PC-9 (cell line): Measurements from ENCODE around the gene ARGLU1. TPM values are rescaled to one million over a fixed set of nuclear protein-coding genes. Genes with fewer than 3 reads are reported as not detected.

Experiments used
- BruUV-seq: library from RNA; stranded (reverse); fragments of 400-500 nt; replicated peaks from 2 replicates; lab custom pipeline; 2021; lab: Mats Ljungman, UMichigan
- CTCF ChIA-PET: fragments of 300-600 bp; sonication (Branson Sonifier 250); formaldehyde crosslinking; loops from one replicate; lab custom pipeline; 2022; ENCODE audit warnings: antibody characterized with exemption; lab: Charles Lee
- POLR2A ChIA-PET: fragments of 300-600 bp; sonication (Branson Sonifier 250); formaldehyde crosslinking; loops from one replicate; lab custom pipeline; 2022; ENCODE audit warnings: antibody characterized with exemption; ENCODE audit not compliant: unreplicated experiment; lab: Charles Lee
- DNase-seq, 2 experiments: peaks; one replicate each; pipeline versions ENCODE4 v3.0.0 to v3.0.0-alpha.2; 2015 to 2022; ENCODE audit warnings: mixed read lengths in 1 of 2
- H2AFZ ChIP-seq: fragments of 200-600 bp; sonication (generic); 2 replicates; pipeline ENCODE4 v1.8.1; 2017; ENCODE audit warnings: antibody characterized with exemption
- H3F3A ChIP-seq: fragments of 200-600 bp; sonication (generic); 2 replicates; pipeline ENCODE4 v1.8.1; 2017; ENCODE audit warnings: antibody characterized with exemption, mild to moderate bottlenecking, low read depth; ENCODE audit not compliant: insufficient read depth
- H3K27ac ChIP-seq: fragments of 200-600 bp; sonication (generic); 2 replicates; pipeline ENCODE4 v1.6.1; 2016; ENCODE audit warnings: mixed run types
- H3K27me3 ChIP-seq: fragments of 200-600 bp; sonication (generic); 2 replicates; pipeline ENCODE4 v1.6.1; 2016; ENCODE audit warnings: low read depth, mixed run types; ENCODE audit not compliant: insufficient read depth
- H3K36me3 ChIP-seq: fragments of 200-600 bp; sonication (generic); 2 replicates; pipeline ENCODE4 v1.6.1; 2016; ENCODE audit warnings: low read depth, mixed run types
- H3K4me1 ChIP-seq: fragments of 200-600 bp; sonication (generic); replicated peaks from 2 replicates; pipeline ENCODE4 v1.6.1; 2016; ENCODE audit warnings: mixed run types; ENCODE audit not compliant: insufficient read depth
- H3K4me2 ChIP-seq: fragments of 200-600 bp; sonication (generic); 2 replicates; pipeline ENCODE4 v1.6.1; 2017; ENCODE audit warnings: mixed run types
- H3K4me3 ChIP-seq: fragments of 200-600 bp; sonication (generic); 2 replicates; pipeline ENCODE4 v1.6.1; 2016; ENCODE audit warnings: mixed run types
- H3K79me2 ChIP-seq: fragments of 200-600 bp; sonication (generic); 2 replicates; pipeline ENCODE4 v1.6.1; 2017; ENCODE audit warnings: low read depth, mixed run types
- H3K9me2 ChIP-seq: fragments of 200-600 bp; sonication (generic); 2 replicates; pipeline ENCODE4 v1.8.1; 2017; ENCODE audit warnings: mild to moderate bottlenecking; ENCODE audit not compliant: insufficient read depth
- H3K9me3 ChIP-seq: fragments of 200-600 bp; sonication (generic); 2 replicates; pipeline ENCODE4 v1.8.1; 2016; ENCODE audit warnings: low read depth; ENCODE audit not compliant: insufficient read depth
- H4K20me1 ChIP-seq: fragments of 200-600 bp; sonication (generic); 2 replicates; pipeline ENCODE4 v1.8.1; 2017; ENCODE audit not compliant: insufficient read depth
- EZH2 ChIP-seq: fragments of 200-600 bp; sonication (generic); IDR thresholded peaks from 2 replicates; pipeline ENCODE4 v1.8.0; 2017; ENCODE audit warnings: antibody characterized with exemption, low read depth
- intact Hi-C: fragments of 100-400 bp; cut with micrococcal nuclease; formaldehyde crosslinking; loops from one replicate; pipeline ENCODE4 v1.10.0; 2022; ENCODE audit not compliant: unreplicated experiment
- total RNA-seq: library from RNA; stranded (reverse); gene quantifications from 2 replicates; pipeline ENCODE4 v1.2.3, GENCODE V29; 2021
- TF ChIP-seq, protein P1 (sequence below): fragments of 200-600 bp; sonication (generic); conservative IDR thresholded peaks from 2 replicates; pipeline ENCODE4 v1.6.1; 2017; ENCODE audit warnings: mixed run types, antibody characterized with exemption, mild to moderate bottlenecking, moderate library complexity

Gene ARGLU1
- total RNA-seq, 1 experiment from 2014 or later = 89.2 TPM

DNA sequence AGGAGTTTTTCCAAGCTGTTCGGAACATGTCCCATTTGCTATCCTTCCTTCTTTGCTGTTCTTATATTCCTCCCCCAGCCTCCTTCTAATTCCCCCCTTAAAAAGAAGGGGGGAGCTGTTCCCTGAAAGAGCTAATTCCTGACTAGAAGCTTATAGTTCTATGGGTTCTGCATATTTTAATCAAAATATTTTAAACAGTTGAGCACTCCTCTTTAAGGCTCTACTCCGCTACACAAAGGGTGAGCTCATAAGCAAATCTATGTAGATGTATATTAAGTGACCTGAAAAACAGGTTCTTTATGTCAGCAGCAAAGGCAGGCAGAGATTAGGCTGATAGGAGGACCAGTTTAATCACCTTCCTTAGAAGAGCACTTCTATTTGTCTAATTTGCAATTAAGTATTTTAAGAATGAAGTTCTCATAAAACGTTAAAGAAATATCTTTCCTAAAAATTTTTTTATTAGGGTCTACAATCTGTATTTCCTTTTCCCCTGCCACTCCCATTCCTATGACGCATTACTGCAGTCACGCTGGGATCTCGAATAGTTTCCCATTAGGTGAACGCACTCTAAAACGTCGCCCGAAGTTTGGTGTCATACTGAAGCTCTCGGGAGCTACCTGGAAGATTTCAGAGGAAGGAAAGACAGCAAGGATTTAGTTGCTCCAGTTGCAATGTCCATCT is 37.6 kb downstream of the ARGLU1 start:
- Histone ChIP-seq H3K9me3 (no peaks in the 10 kb centered on the region), H3K4me2 (peak overlapping the region; percentile 96), H3F3A (peaks cover 15% of the 10 kb centered on the region; the same call in 1 of the 2 replicates), H3K4me1 (peaks cover 53% of the 10 kb centered on the region), H3K79me2 (peaks cover 93% of the 10 kb centered on the region), H3K27me3 (no peaks in the 10 kb centered on the region), H3K9me2 (no peaks in the 10 kb centered on the region), H4K20me1 (no peaks in the 10 kb centered on the region; the same call in 1 of the 2 replicates), H2AFZ (0 out of 2 replicates have a peak overlapping the region, but pooled peaks have one; percentile 10), H3K27ac (peak overlapping the region; percentile 83), H3K36me3 (peaks cover 21% of the 10 kb centered on the region; the same call in 1 of the 2 replicates), H3K4me3 (peak overlapping the region; percentile 72)
- TF ChIP-seq, protein P1, sequence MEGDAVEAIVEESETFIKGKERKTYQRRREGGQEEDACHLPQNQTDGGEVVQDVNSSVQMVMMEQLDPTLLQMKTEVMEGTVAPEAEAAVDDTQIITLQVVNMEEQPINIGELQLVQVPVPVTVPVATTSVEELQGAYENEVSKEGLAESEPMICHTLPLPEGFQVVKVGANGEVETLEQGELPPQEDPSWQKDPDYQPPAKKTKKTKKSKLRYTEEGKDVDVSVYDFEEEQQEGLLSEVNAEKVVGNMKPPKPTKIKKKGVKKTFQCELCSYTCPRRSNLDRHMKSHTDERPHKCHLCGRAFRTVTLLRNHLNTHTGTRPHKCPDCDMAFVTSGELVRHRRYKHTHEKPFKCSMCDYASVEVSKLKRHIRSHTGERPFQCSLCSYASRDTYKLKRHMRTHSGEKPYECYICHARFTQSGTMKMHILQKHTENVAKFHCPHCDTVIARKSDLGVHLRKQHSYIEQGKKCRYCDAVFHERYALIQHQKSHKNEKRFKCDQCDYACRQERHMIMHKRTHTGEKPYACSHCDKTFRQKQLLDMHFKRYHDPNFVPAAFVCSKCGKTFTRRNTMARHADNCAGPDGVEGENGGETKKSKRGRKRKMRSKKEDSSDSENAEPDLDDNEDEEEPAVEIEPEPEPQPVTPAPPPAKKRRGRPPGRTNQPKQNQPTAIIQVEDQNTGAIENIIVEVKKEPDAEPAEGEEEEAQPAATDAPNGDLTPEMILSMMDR = no peak
- no peak for TF ChIP-seq EZH2
- intact Hi-C loops = loop anchor here (1.0 to 10.0 kb wide), 11 partner anchors 58 to 1758 kb away; no protein-coding TSS in a partner anchor
- CTCF ChIA-PET = no interaction called here
- DNase-seq = peak; percentile 43 to 92
- BruUV-seq = no TSS peak
- POLR2A ChIA-PET = interaction anchor here (0.8 to 1.0 kb wide), 2 partner anchors 350 to 374 kb away, joined by 4 to 6 read pairs; no protein-coding TSS in a partner anchor

- Histone ChIP-seq H4K20me1 (peaks cover 3% of the 10 kb centered on the region; the same call in 1 of the 2 replicates), H3K27ac (peak overlapping the region; percentile 83), H3K4me1 (peaks cover 60% of the 10 kb centered on the region), H3F3A (peaks cover 15% of the 10 kb centered on the region; the same call in 1 of the 2 replicates), H3K79me2 (peaks cover 98% of the 10 kb centered on the region), H3K27me3 (no peaks in the 10 kb centered on the region), H3K9me2 (no peaks in the 10 kb centered on the region), H3K36me3 (peaks cover 21% of the 10 kb centered on the region; the same call in 1 of the 2 replicates), H2AFZ (no peak overlapping the region), H3K4me2 (peak overlapping the region; percentile 96), H3K4me3 (peak overlapping the region; percentile 72; the same call in 1 of the 2 replicates), H3K9me3 (no peaks in the 10 kb centered on the region)
- no TSS peak for BruUV-seq
- TF ChIP-seq EZH2 = no peak
- TF ChIP-seq, protein P1 = no peak
- DNase-seq = no peak
- CTCF ChIA-PET = no interaction called here
- POLR2A ChIA-PET = interaction anchor here (1.0 kb wide), 1 partner anchor 349 kb away, joined by 4 read pairs; no protein-coding TSS in a partner anchor
- intact Hi-C loops = loop anchor here (1.0 to 10.0 kb wide), 11 partner anchors 57 to 1757 kb away; no protein-coding TSS in a partner anchor
Observed at GRCh38 chr13:106529415-106530170, 38.3 kb downstream of the ARGLU1 start.

DNA sequence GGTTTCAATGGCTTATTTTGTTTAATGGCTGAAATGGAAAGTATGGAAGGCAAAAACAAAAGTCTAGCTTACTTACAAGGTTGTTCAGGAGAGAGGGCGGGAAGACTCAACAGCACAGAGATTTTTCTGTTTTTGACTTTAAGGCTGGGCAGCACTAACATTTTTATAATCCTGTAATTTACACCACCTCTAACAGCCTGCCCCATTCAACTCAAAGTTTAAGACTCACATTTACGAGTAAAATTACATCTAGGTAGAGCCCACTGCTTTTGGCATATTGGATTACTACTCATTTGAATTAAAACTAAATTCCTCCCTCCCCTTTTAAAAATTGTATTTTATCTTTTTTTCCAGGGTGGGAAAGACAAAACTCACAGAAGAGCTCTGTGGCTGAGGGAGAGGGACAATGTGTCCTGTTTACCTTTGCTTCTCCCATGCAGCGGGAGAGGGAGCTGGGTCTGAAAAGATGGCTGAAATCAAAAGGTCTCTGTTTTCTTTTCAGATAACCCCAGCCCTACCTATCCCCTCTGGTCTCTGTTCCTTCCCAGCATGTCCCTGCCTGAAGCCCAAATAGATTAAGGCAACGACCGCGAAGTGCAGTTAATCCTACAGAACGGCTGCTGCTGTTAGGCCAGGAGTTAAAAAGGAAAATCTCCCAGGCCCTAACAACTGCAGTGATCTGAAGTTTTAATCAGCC is 39.1 kb downstream of the ARGLU1 start:
- Histone ChIP-seq H2AFZ (no peak overlapping the region), H3F3A (peaks cover 17% of the 10 kb centered on the region; the same call in 1 of the 2 replicates), H3K79me2 (peaks cover 98% of the 10 kb centered on the region), H3K27me3 (no peaks in the 10 kb centered on the region), H4K20me1 (peaks cover 10% of the 10 kb centered on the region; the same call in 1 of the 2 replicates), H3K4me1 (peaks cover 67% of the 10 kb centered on the region), H3K27ac (0 out of 2 replicates have a peak overlapping the region, but pooled peaks have one; percentile 83), H3K9me2 (no peaks in the 10 kb centered on the region), H3K36me3 (peaks cover 24% of the 10 kb centered on the region; the same call in 1 of the 2 replicates), H3K4me2 (peak overlapping the region; percentile 96), H3K4me3 (no peak overlapping the region), H3K9me3 (no peaks in the 10 kb centered on the region)
- DNase-seq = no peak
- BruUV-seq = no TSS peak
- ChIA-PET CTCF (no interaction called here), POLR2A (no interaction called here)
- intact Hi-C loops = no loop called here
- TF ChIP-seq EZH2 = no peak
- TF ChIP-seq, protein P1 = no peak
